ENCODE results near the gene CD200. TPM values are rescaled to one million over a fixed set of nuclear protein-coding genes. Genes with fewer than 3 reads are reported as not detected.

CD200 gene
- total and polyA plus RNA-seq, 10 of the 15 experiments (the other 5 are each of a cell fraction or from before 2014, with no cell fraction given) = 21.2 to 84.3 (median 33.2) TPM

DNA sequence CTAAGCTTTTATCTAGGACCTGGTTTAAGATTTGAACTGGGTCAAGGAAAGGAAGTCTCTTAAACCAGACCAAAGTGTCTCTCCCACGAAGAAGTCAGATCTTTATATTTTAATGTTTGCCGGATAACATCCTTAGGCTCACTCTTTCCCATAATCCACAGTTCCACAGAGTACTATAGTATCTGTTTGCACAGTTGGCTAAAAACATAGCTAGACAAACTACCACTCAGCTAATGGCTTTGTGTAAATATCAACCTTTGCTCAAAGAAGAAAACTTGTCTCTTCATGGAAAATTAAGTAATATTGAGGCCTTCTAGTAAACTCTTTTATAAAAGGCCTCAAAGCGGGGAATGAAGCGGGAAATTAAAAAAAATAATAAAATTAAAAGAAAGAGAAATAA is 25.4 kb upstream of the CD200 start:
- ChIA-PET CTCF (interaction anchor here (0.6 to 2.5 kb wide), 4 partner anchors 13 to 224 kb away, joined by 3 to 10 read pairs (median 3); no protein-coding TSS in a partner anchor), RAD21 (ENCODE audit: unreplicated experiment) (no interaction called here), POLR2A (no interaction called here), SMC1A (ENCODE audit: uncharacterized antibody, unreplicated experiment) (interaction anchor here (1.6 to 2.1 kb wide), 3 partner anchors 9 to 196 kb away, joined by 4 to 10 read pairs (median 4); partner anchors contain the start of gene SLC9C1)
- H3K4me3 ChIP-seq = no peak overlapping the region
- peaks cover 9% of the 10 kb centered on the region for H3K4me1 ChIP-seq (ENCODE audit: control insufficient read depth, insufficient read depth, low read length)
- H3K36me3 ChIP-seq (ENCODE audit: control insufficient read depth in 2 of 2, insufficient read depth in 2 of 2, low read length in 1 of 2) = no peaks in the 10 kb centered on the region
- FAIRE-seq (no peak), ATAC-seq (no peak), DNase-seq (ENCODE audit: low read depth, low spot score) (no peak)
- H4K20me1 ChIP-seq (ENCODE audit: control insufficient read depth, insufficient read depth) = no peaks in the 10 kb centered on the region
- no peak overlapping the region for H3K9ac ChIP-seq (ENCODE audit: control insufficient read depth, insufficient read depth, low read length)
- no TSS peak for BruUV-seq (replicated peaks)
- TF ChIP-seq CBFB (IDR thresholded peaks at IDR 0.05; ENCODE audit: low read depth) = no peak
- no peak for TF ChIP-seq YBX1 (IDR thresholded peaks at IDR 0.05)
- TF ChIP-seq TARDBP (IDR thresholded peaks at IDR 0.05; ENCODE audit: borderline replicate concordance) = no peak
- no peak for TF ChIP-seq SUZ12 (IDR thresholded peaks at IDR 0.05; ENCODE audit: unreplicated experiment)
- TF ChIP-seq, protein P1, sequence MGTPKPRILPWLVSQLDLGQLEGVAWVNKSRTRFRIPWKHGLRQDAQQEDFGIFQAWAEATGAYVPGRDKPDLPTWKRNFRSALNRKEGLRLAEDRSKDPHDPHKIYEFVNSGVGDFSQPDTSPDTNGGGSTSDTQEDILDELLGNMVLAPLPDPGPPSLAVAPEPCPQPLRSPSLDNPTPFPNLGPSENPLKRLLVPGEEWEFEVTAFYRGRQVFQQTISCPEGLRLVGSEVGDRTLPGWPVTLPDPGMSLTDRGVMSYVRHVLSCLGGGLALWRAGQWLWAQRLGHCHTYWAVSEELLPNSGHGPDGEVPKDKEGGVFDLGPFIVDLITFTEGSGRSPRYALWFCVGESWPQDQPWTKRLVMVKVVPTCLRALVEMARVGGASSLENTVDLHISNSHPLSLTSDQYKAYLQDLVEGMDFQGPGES (IDR thresholded peaks at IDR 0.05) = no peak
- TF ChIP-seq EGR1 (IDR thresholded peaks at IDR 0.05; ENCODE audit: borderline replicate concordance in 1 of 2, low read depth in 2 of 2, low read length in 2 of 2) = no peak
- no peak for TF ChIP-seq HDAC6 (IDR thresholded peaks at IDR 0.05; ENCODE audit: unreplicated experiment)
- TF ChIP-seq BRCA1 (IDR thresholded peaks at IDR 0.05; ENCODE audit: low read depth, low read length) = no peak
- TF ChIP-seq ZSCAN29 (IDR thresholded peaks at IDR 0.05) = no peak
- no peak for TF ChIP-seq SMC3 (IDR thresholded peaks at IDR 0.05; ENCODE audit: borderline replicate concordance, low read length)
- TF ChIP-seq LARP7 (IDR thresholded peaks at IDR 0.05) = no peak
- TF ChIP-seq STAT3 (IDR thresholded peaks at IDR 0.05; ENCODE audit: low read depth, low read length) = no peak
- TF ChIP-seq, protein P2, sequence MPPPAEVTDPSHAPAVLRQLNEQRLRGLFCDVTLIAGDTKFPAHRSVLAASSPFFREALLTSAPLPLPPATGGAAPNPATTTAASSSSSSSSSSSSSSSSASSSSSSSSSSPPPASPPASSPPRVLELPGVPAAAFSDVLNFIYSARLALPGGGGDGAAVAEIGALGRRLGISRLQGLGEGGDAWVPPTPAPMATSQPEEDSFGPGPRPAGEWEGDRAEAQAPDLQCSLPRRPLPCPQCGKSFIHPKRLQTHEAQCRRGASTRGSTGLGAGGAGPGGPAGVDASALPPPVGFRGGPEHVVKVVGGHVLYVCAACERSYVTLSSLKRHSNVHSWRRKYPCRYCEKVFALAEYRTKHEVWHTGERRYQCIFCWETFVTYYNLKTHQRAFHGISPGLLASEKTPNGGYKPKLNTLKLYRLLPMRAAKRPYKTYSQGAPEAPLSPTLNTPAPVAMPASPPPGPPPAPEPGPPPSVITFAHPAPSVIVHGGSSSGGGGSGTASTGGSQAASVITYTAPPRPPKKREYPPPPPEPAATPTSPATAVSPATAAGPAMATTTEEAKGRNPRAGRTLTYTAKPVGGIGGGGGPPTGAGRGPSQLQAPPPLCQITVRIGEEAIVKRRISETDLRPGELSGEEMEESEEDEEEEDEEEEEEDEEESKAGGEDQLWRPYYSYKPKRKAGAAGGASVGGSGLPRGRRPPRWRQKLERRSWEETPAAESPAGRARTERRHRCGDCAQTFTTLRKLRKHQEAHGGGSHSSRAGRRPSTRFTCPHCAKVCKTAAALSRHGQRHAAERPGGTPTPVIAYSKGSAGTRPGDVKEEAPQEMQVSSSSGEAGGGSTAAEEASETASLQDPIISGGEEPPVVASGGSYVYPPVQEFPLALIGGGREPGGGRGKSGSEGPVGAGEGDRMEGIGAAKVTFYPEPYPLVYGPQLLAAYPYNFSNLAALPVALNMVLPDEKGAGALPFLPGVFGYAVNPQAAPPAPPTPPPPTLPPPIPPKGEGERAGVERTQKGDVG (CRISPR knock-in tag; IDR thresholded peaks at IDR 0.05) = no peak
- no peak for TF ChIP-seq IKZF2 (IDR thresholded peaks at IDR 0.05)
- in situ Hi-C loops (cut with MboI) (no loop called here), intact Hi-C loops (cut with micrococcal nuclease; ENCODE audit: unreplicated experiment) (no loop called here)
- no peaks in the 10 kb centered on the region for H3K79me2 ChIP-seq (ENCODE audit: control insufficient read depth, insufficient read depth, low read length)
- 82% methylated on average over 4 of the region's 4 CpGs for WGBS (ENCODE audit: insufficient coverage, insufficient replicate concordance, low lambda C conversion rate, missing lambda C conversion rate)
- H3K27me3 ChIP-seq (replicated peaks in 1 of 2; ENCODE audit: control insufficient read depth in 2 of 2, insufficient read depth in 2 of 2, low read length in 1 of 2) = no peaks in the 10 kb centered on the region
- H2AFZ ChIP-seq (ENCODE audit: control insufficient read depth, low read depth, low read length) = no peak overlapping the region
- no peaks in the 10 kb centered on the region for H3K9me3 ChIP-seq (replicated peaks; ENCODE audit: control insufficient read depth, insufficient read depth, low read length)
- H3K4me2 ChIP-seq (ENCODE audit: control insufficient read depth, insufficient read depth) = no peak overlapping the region
- no peak overlapping the region for H3K27ac ChIP-seq (ENCODE audit: control insufficient read depth, insufficient read depth)

All from GM12878 (cell line).